CD14-positive monocyte (primary cell): Measurements from ENCODE around the gene CTU2. TPM values are rescaled to one million over a fixed set of nuclear protein-coding genes. Genes with fewer than 3 reads are reported as not detected.

Experiments
- DNase-seq, 3 donors: peaks; one replicate each; pipeline ENCODE4 v3.0.0-alpha.2; 2011 to 2022
- H2AFZ ChIP-seq: 2 replicates; pipeline ENCODE4 v1.6.0; 2012; ENCODE audit warnings: mild to moderate bottlenecking, low read depth, low read length, inconsistent platforms; ENCODE audit not compliant: insufficient read depth, poor library complexity, severe bottlenecking
- H3K27ac ChIP-seq, 2 donors: 1 replicate in 1 of 2; 2 replicates in 1 of 2; pipeline ENCODE4 v1.5.1; 2012 to 2013; ENCODE audit warnings: low read length in 2 of 2, control low read depth in 1 of 2, inconsistent platforms in 1 of 2, low read depth in 1 of 2, mild to moderate bottlenecking in 1 of 2
- H3K27me3 ChIP-seq, 2 donors: one replicate each; pipeline versions ENCODE4 v1.6.0 to v1.6.1; 2011 to 2013; ENCODE audit warnings: low read length in 2 of 2; ENCODE audit not compliant: control insufficient read depth in 2 of 2, insufficient read depth in 2 of 2
- H3K36me3 ChIP-seq, 2 donors: replicated peaks in 1 of 2; 1 replicate in 1 of 2; 2 replicates in 1 of 2; pipeline versions ENCODE4 v1.5.1 to v1.6.1; 2012 to 2013; ENCODE audit warnings: low read length in 2 of 2, control low read depth in 1 of 2, inconsistent platforms in 1 of 2, mild to moderate bottlenecking in 1 of 2; ENCODE audit not compliant: insufficient read depth in 2 of 2, control insufficient read depth in 1 of 2
- H3K4me1 ChIP-seq, 2 donors: 1 replicate in 1 of 2; 2 replicates in 1 of 2; pipeline versions ENCODE4 v1.5.1 to v1.6.1; 2012 to 2013; ENCODE audit warnings: low read length in 2 of 2, control low read depth in 1 of 2, inconsistent platforms in 1 of 2, mild to moderate bottlenecking in 1 of 2, moderate library complexity in 1 of 2; ENCODE audit not compliant: insufficient read depth in 2 of 2, control insufficient read depth in 1 of 2
- H3K4me2 ChIP-seq: replicated peaks from 2 replicates; pipeline ENCODE3; 2012; ENCODE audit warnings: low read length, moderate library complexity, mild to moderate bottlenecking; ENCODE audit not compliant: poor library complexity, severe bottlenecking; ENCODE audit errors: extremely low read depth
- H3K4me3 ChIP-seq, 3 experiments: fragments of 200-600 bp in 1 of 3; sonication (generic) in 1 of 3; replicated peaks in 1 of 3; 1 replicate in 2 of 3; 2 replicates in 1 of 3; pipeline ENCODE4 v1.5.1; 2011 to 2013; ENCODE audit warnings: low read length in 3 of 3, mild to moderate bottlenecking in 3 of 3, control low read depth in 2 of 3, low read depth in 2 of 3, inconsistent platforms in 1 of 3, moderate library complexity in 1 of 3
- H3K79me2 ChIP-seq: 2 replicates; pipeline ENCODE4 v1.6.0; 2012; ENCODE audit warnings: mild to moderate bottlenecking, control low read depth, inconsistent platforms, low read length, moderate library complexity; ENCODE audit not compliant: insufficient read depth
- H3K9ac ChIP-seq: 2 replicates; pipeline ENCODE4 v1.6.0; 2017; ENCODE audit warnings: low read length, mild to moderate bottlenecking; ENCODE audit not compliant: insufficient read depth, poor library complexity, severe bottlenecking
- H3K9me3 ChIP-seq, 2 donors: replicated peaks in 1 of 2; 1 replicate in 1 of 2; 2 replicates in 1 of 2; pipeline versions ENCODE4 v1.5.1 to v1.6.1; 2012 to 2013; ENCODE audit warnings: low read length in 2 of 2, control low read depth in 1 of 2; ENCODE audit not compliant: control insufficient read depth in 1 of 2, insufficient read depth in 1 of 2
- H4K20me1 ChIP-seq: 2 replicates; pipeline ENCODE4 v1.6.0; 2012; ENCODE audit warnings: mild to moderate bottlenecking, low read length, control low read depth, moderate library complexity; ENCODE audit not compliant: insufficient read depth
- H3K27ac Mint-ChIP-seq, 7 donors: one replicate each; pipeline ENCODE4 v1.8.0; 2020; ENCODE audit warnings: mild to moderate bottlenecking in 7 of 7, mixed read lengths in 7 of 7, moderate library complexity in 6 of 7, inconsistent platforms in 2 of 7
- H3K27me3 Mint-ChIP-seq, 3 donors: one replicate each; pipeline ENCODE4 v1.8.0; 2021 to 2022; ENCODE audit warnings: low read depth in 3 of 3, mild to moderate bottlenecking in 3 of 3, mixed read lengths in 3 of 3, moderate library complexity in 3 of 3, inconsistent platforms in 1 of 3
- H3K36me3 Mint-ChIP-seq, 2 donors: one replicate each; pipeline ENCODE4 v1.8.0; 2020; ENCODE audit warnings: mixed read lengths in 2 of 2, inconsistent platforms in 1 of 2, mild to moderate bottlenecking in 1 of 2
- H3K4me1 Mint-ChIP-seq: one replicate; pipeline ENCODE4 v1.8.0; 2020; ENCODE audit warnings: mild to moderate bottlenecking, mixed read lengths
- H3K4me3 Mint-ChIP-seq, 2 donors: one replicate each; pipeline ENCODE4 v1.8.0; 2020; ENCODE audit warnings: mild to moderate bottlenecking in 2 of 2, mixed read lengths in 2 of 2, moderate library complexity in 1 of 2
- H3K9me3 Mint-ChIP-seq, 7 donors: one replicate each; pipeline ENCODE4 v1.8.0; 2020 to 2022; ENCODE audit warnings: mixed read lengths in 7 of 7, mild to moderate bottlenecking in 6 of 7, moderate library complexity in 6 of 7, inconsistent platforms in 2 of 7
- CTCF ChIP-seq: fragments of 200-600 bp; IDR thresholded peaks from one replicate; pipeline ENCODE4 v1.8.0; 2022; ENCODE audit warnings: antibody characterized with exemption, mild to moderate bottlenecking
- WGBS: methylation state at CpG from one replicate; pipeline ENCODE4 v1.1.5; 2013; ENCODE audit warnings: missing lambda C conversion rate; ENCODE audit not compliant: insufficient coverage; 5-methylcytosine and 5-hydroxymethylcytosine counted together
- intact Hi-C, 2 donors: fragments of 100-400 bp; cut with micrococcal nuclease; formaldehyde crosslinking; loops; one replicate each; pipeline versions ENCODE4 v1.15.0 to v1.15.1; 2023
- polyA plus RNA-seq, 3 donors: library from polyadenylated mRNA; depleted of rRNA in 1 of 3; unstranded in 2 of 3; stranded (reverse) in 1 of 3; fragments of 300-500 nt in 2 of 3; fragments of >200 nt in 1 of 3; fragmentation: Illumina TruSeq in 2 of 3; gene quantifications; 1 replicate in 2 of 3; 2 replicates in 1 of 3; pipeline ENCODE4 v1.2.3, GENCODE V29; 2012 to 2021

Gene CTU2
- polyA plus RNA-seq, 3 donors, result 5.9 to 10.3 (median 7.5) TPM

- no peaks in the 10 kb centered on the region for H3K27me3 ChIP-seq
- no peak overlapping the region for H3K4me3 ChIP-seq
- intact Hi-C loops, result no loop called here
- H3K27ac Mint-ChIP-seq, result peak overlapping the region in 1 of 7 donors; percentile 5
- H3K36me3 Mint-ChIP-seq, result peaks cover 60 to 80% of the 10 kb centered on the region in 2 donors
- no peak for DNase-seq
- no peak overlapping the region for H3K9ac ChIP-seq
- no peaks in the 10 kb centered on the region for H3K9me3 Mint-ChIP-seq
- H4K20me1 ChIP-seq, result peaks cover 71% of the 10 kb centered on the region
- H3K4me2 ChIP-seq, result no peak overlapping the region
- H3K27me3 Mint-ChIP-seq, result peaks cover 0 to 1% (median 0%) of the 10 kb centered on the region in 3 donors
- no peaks in the 10 kb centered on the region for H3K9me3 ChIP-seq
- no peaks in the 10 kb centered on the region for H3K4me1 ChIP-seq
- no peaks in the 10 kb centered on the region for H3K4me1 Mint-ChIP-seq
- no peak overlapping the region for H3K4me3 Mint-ChIP-seq
- no peak overlapping the region for H3K27ac ChIP-seq
- TF ChIP-seq CTCF, result no peak
- 96% methylated on average over 30 of the region's 31 CpGs for WGBS
- H3K36me3 ChIP-seq, result peaks cover 82 to 88% of the 10 kb centered on the region in 2 donors
- no peak overlapping the region for H2AFZ ChIP-seq
- H3K79me2 ChIP-seq, result peaks cover 3% of the 10 kb centered on the region
These were observed 18.7 kb downstream of the CTU2 start for GRCh38 chr16:88724855-88725555.

GRCh38 chr16:88725609-88726407, 19.5 kb downstream of the CTU2 start:
- H3K9me3 Mint-ChIP-seq, result no peaks in the 10 kb centered on the region
- H3K4me3 Mint-ChIP-seq, result no peak overlapping the region
- DNase-seq, result no peak
- Histone ChIP-seq H3K27me3 (no peaks in the 10 kb centered on the region), H3K27ac (no peak overlapping the region), H3K9ac (no peak overlapping the region), H3K9me3 (no peaks in the 10 kb centered on the region), H3K79me2 (peaks cover 6% of the 10 kb centered on the region), H4K20me1 (peaks cover 70% of the 10 kb centered on the region), H3K4me1 (no peaks in the 10 kb centered on the region), H2AFZ (no peak overlapping the region), H3K4me2 (no peak overlapping the region), H3K36me3 (peaks cover 83 to 88% of the 10 kb centered on the region in 2 donors), H3K4me3 (no peak overlapping the region)
- no peak overlapping the region for H3K27ac Mint-ChIP-seq
- no peak for TF ChIP-seq CTCF
- intact Hi-C loops, result no loop called here
- H3K27me3 Mint-ChIP-seq, result peaks cover 0 to 1% (median 0%) of the 10 kb centered on the region in 3 donors
- no peaks in the 10 kb centered on the region for H3K4me1 Mint-ChIP-seq
- WGBS, result 93% methylated on average over 24 of the region's 32 CpGs
- peaks cover 61 to 81% of the 10 kb centered on the region in 2 donors for H3K36me3 Mint-ChIP-seq
